Renal cortical epithelial cell (primary cell): ENCODE data around the gene HSD17B2. TPM values are rescaled to one million over a fixed set of nuclear protein-coding genes. Genes with fewer than 3 reads are reported as not detected.
"Not testable (repeated sequence)": the region's sequence is repeated elsewhere in the genome, so short reads cannot be mapped to it uniquely, and the experiment has no call there.

Experiments used
- DNase-seq: peaks from one replicate; pipeline ENCODE4 v3.0.0-alpha.2; 2011; ENCODE audit warnings: low read depth
- total RNA-seq: library from RNA; depleted of rRNA; stranded (reverse); fragments of >200 nt; gene quantifications from 2 replicates; pipeline ENCODE4 v1.2.3, GENCODE V29; 2014

Gene HSD17B2
- total RNA-seq, 1 donor from 2014 or later, result 0.70 TPM

- no peak for DNase-seq
Observed at GRCh38 chr16:82133798-82134197, 98.7 kb downstream of the HSD17B2 start.

DNA sequence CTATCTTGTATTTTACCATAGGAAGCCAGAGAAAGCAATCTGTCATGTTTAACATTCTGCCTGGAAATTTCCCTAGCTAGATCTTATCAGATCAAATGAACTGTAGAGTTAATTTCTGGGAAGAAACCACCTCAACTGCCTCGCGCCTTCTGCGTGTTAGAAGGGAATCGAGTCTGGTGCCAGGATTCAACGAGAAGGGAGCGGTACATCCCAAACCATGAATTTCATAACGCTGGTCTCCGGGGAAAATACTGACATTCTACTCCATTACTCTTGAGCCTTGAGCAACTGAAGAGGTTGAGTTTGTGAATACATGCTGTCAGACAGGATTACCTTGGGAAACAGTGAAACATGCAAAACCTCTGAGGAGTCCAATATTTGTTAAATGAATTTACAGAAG is 99.8 kb downstream of the HSD17B2 start:
- DNase-seq, result no peak

DNA sequence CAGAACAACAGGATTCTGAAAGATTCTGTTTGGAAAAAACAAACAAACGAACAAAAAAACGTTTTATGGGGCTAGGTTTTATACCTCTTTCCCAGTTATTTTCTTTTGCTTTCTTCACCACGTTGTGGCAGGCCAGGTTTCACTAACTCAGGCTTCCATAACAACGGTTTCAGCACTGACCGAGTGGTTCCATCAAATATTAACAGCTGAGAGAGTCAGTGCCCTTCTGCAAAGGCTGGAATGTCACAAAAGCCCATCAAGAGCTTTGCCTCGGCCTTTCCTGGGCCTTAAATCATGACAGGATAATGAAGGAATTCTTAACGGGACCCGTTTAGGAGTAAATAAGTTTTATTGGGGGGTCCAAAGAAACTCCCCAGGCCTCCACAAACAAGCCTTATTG is 100.8 kb downstream of the HSD17B2 start:
- DNase-seq, result peak; percentile 83

DNA sequence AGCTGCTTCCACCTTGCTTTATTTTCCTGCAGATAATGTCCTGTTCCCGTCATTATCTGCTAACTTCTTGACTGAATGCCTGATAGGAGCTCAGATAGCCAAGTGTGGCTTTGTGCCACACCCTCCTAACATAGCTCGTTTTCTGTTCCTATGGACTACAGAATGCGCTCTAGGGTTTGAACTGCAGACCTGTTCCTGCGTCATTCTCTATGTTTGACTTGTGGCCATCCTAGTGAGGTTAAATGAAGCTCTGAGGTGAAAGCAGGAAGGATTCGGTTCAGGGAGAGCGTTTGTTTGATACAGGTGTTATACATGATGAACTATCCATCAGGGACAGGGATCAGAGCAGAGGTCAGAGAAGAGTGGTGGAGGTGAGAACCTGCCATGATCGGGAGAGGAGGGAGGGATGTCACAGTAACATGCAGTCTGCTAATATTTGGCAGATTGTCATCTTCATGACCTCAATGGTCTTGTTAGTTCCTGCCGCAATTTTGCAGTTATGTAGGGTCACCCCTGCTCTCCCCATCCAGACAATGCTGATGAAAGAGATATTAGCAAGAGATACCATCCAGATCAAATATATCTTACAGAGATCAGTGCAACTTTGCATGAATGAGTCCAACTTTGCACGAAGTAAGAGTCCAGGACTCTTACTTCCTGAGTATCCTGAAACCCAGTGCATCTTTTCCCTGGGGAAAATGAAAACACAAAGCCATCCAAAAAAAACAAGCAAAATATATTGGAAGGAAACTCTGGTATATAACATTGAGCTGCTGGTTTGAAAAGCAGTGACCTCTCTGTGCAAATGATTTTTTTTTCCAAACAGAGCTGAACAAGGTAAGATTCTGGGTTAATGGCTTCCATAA is 102.1 kb downstream of the HSD17B2 start:
- no peak for DNase-seq

GRCh38 chr16:82137822-82138167 is 102.7 kb downstream of the HSD17B2 start:
- DNase-seq, result no peak

DNA sequence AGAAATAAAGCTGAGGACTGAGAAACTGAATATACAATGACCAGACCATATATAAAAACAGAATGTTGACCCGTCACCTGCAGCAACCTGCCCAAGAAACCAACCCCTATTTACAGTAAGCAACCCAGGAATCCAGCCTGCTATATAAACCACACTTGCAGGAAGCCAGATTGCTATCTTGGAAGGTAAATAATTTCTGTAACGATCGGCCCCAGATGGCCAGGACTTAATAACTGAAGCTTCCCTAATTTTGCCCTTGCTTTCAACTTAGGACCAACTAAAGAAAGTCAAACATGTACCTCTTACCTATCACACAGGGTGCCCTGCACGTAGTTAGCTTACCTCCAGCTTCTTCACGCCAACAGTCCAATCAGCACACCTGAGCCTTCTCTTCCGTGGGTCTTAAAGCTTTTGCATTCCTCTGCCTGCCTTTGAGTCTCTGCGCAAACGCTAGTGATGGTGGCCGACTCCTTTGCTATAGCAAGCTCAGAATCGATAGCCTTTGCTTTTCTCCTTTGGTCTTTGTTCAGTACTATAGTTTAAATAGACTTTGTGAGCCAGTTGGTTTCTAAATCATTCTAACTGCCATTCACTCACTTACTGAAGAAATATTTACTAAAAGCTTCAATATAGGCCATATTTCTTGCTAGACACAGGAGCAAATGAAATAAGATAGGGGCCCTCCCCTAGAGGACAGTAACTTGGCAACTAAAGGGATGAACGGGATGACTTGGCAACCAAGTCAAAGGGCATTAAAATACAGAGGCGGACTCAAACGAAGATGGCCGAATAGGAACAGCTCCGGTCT is 103.6 kb downstream of the HSD17B2 start:
- no peak for DNase-seq

DNA sequence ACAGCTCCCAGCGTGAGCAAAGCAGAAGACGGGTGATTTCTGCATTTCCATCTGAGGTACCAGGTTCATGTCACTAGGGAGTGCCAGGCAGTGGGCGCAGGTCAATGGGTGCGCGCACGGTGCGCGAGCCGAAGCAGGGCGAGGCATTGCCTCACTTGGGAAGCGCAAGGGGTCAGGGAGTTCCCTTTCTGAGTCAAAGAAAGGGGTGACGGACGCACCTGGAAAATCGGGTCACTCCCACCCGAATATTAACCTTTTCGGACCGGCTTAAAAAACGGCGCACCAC is 104.2 kb downstream of the HSD17B2 start:
- not testable (repeated sequence) for DNase-seq

GRCh38 chr16:82146556-82146955 is 111.5 kb downstream of the HSD17B2 start:
- DNase-seq, result no peak

GRCh38 chr16:82146957-82147356 is 111.9 kb downstream of the HSD17B2 start:
- no peak for DNase-seq

- DNase-seq, result no peak
Observed at GRCh38 chr16:82147546-82147945, 112.5 kb downstream of the HSD17B2 start.

Other genes with a start within 250 kb of the HSD17B2 start
- gene SDR42E1, start 23.8 kb upstream of the HSD17B2 start, total RNA-seq, result 17.9 and 20.8 TPM in 2 replicates
- gene MPHOSPH6, start 135.0 kb downstream of the HSD17B2 start, total RNA-seq, result 35.6 and 41.9 TPM in 2 replicates